ENCODE measurements around the gene SLC2A13.
"Not testable (repeated sequence)": the region's sequence is repeated elsewhere in the genome, so short reads cannot be mapped to it uniquely, and the experiment has no call there.

Gene SLC2A13

DNA sequence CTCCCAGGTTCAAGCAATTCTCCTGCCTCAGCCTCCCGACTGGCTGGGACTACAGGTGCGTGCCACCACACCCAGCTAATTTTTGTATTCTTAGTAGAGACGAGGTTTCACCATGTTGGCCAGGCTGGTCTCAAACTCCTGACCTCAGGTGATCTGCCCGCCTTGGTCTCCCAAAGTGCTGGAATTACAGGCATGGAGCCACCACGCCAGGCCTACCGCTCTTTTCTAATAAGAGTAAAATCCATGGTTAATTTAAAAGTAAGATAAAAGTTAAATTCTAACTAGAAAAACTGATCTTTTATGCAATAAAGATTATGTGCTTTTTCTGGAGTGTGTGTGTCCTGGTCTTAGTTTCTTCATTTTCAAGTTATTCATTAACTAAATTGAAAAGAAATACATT is 212.5 kb downstream of the SLC2A13 start:
- not testable (repeated sequence) for H3K27me3 ChIP-seq (ENCODE audit: control insufficient read depth in 1 of 2, insufficient read depth in 2 of 2, low read length in 2 of 2); H3K36me3 ChIP-seq (ENCODE audit: control insufficient read depth in 1 of 2, insufficient read depth in 2 of 2, low read length in 2 of 2); H3K27ac ChIP-seq (ENCODE audit: low read depth, low read length); H3K4me3 ChIP-seq (ENCODE audit: low read depth in 1 of 2, low read length in 2 of 2); H3K4me1 ChIP-seq (ENCODE audit: control insufficient read depth in 1 of 2, insufficient read depth in 2 of 2, low read length in 2 of 2); H3K9me3 ChIP-seq (ENCODE audit: control insufficient read depth in 1 of 2, low read length in 2 of 2); H3K9ac ChIP-seq (ENCODE audit: low read depth in 1 of 2, low read length in 2 of 2)

DNA sequence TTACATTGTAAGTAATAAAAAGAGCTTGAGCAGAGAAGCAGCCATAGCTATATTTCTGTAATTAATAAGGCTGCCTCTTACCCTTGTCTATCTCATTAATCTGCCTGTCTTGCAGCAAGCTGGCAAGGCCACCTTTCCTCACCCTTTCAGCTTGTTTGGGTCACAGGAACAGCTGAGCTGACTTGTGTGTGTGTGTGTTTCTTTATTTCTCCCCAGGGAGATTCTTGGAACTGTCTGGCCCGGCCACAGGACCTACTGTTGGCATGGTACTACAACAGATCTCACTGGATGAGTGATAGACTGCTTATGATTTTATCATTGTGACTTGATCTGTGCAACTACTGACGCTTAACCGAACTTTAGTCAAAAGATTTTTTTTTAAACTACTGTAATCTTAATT is 213.7 kb downstream of the SLC2A13 start:
- Histone ChIP-seq H3K4me3 (ENCODE audit: low read depth in 1 of 2, low read length in 2 of 2) (no peak overlapping the region), H3K9ac (ENCODE audit: low read depth in 1 of 2, low read length in 2 of 2) (no peak overlapping the region), H3K27me3 (ENCODE audit: control insufficient read depth in 1 of 2, insufficient read depth in 2 of 2, low read length in 2 of 2) (no peaks in the 10 kb centered on the region), H3K9me3 (ENCODE audit: control insufficient read depth in 1 of 2, low read length in 2 of 2) (no peaks in the 10 kb centered on the region), H3K4me1 (ENCODE audit: control insufficient read depth in 1 of 2, insufficient read depth in 2 of 2, low read length in 2 of 2) (no peaks in the 10 kb centered on the region), H3K36me3 (ENCODE audit: control insufficient read depth in 1 of 2, insufficient read depth in 2 of 2, low read length in 2 of 2) (no peaks in the 10 kb centered on the region), H3K27ac (ENCODE audit: low read depth, low read length) (no peak overlapping the region)

DNA sequence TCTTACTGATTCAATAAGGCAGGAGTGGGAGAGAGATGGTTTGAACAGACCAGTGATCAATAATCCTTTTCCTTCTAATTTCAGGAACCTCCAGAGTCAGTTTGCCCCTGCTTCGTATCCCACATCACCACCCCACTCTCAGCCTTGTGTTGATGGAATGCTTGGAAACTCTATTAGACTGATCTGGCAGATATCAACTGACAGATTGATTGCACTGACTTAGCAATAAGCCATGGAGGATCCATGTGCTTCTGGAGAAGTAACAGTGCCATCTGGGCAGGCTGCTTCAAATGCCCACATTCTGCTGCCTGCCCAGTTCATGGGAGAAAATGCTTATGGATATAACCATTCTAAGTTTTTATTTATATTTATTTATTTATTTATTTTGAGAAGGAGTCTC is 218.0 kb downstream of the SLC2A13 start:
- Histone ChIP-seq H3K4me1 (ENCODE audit: control insufficient read depth in 1 of 2, insufficient read depth in 2 of 2, low read length in 2 of 2) (no peaks in the 10 kb centered on the region), H3K27ac (ENCODE audit: low read depth, low read length) (no peak overlapping the region)

DNA sequence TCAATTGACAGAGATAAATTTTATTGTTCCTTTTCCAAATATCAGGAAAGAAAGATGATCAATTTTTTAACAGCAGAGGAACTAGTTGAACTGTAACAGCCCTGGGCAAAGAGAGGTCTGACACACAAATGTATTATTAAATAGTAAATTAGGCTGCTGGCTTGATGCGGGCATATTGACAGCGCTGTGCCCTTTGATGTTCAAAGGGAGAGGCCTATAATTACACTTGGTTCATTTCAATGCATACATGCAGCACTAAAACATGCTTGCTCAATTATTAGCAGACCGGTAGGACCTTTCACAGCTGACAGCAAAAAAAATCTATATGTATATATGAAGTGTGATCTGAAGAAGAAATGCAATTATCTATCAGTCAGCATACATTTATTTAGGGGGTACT is 219.8 kb downstream of the SLC2A13 start:
- Histone ChIP-seq H3K9ac (ENCODE audit: low read depth in 1 of 2, low read length in 2 of 2) (no peak overlapping the region), H3K9me3 (ENCODE audit: control insufficient read depth in 1 of 2, low read length in 2 of 2) (no peaks in the 10 kb centered on the region), H3K36me3 (ENCODE audit: control insufficient read depth in 1 of 2, insufficient read depth in 2 of 2, low read length in 2 of 2) (no peaks in the 10 kb centered on the region)

More for the DNA sequence above, 218.0 kb downstream of the SLC2A13 start:
- Histone ChIP-seq H3K4me3 (ENCODE audit: low read depth in 1 of 2, low read length in 2 of 2) (no peak overlapping the region), H3K9me3 (ENCODE audit: control insufficient read depth in 1 of 2, low read length in 2 of 2) (no peaks in the 10 kb centered on the region), H3K9ac (ENCODE audit: low read depth in 1 of 2, low read length in 2 of 2) (no peak overlapping the region), H3K36me3 (ENCODE audit: control insufficient read depth in 1 of 2, insufficient read depth in 2 of 2, low read length in 2 of 2) (no peaks in the 10 kb centered on the region), H3K27me3 (ENCODE audit: control insufficient read depth in 1 of 2, insufficient read depth in 2 of 2, low read length in 2 of 2) (no peaks in the 10 kb centered on the region)

DNA sequence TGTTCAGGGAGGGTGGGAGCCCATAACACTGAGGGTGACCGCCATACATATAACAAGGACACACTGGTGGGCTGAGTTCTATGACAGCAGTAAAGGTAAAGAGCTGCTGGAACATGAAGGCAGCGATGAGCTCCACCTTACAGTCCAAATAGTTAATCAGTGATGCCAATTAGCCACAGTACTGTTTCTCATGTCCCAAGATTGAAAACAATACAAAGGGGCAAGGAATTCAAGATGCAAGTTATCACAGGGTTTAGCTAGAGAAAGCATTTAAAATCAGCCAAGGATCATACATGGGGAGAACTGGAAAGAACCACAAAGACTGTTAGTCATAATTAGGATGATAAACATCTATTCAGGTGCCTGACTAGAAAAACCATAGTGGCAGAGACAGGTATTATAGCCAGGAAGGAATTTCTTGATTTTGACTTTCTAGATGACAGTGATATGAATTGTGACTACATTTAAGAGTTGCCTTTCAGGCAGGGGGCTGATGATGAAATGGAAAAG is 221.2 kb downstream of the SLC2A13 start:
- Histone ChIP-seq H3K36me3 (ENCODE audit: control insufficient read depth in 1 of 2, insufficient read depth in 2 of 2, low read length in 2 of 2) (no peaks in the 10 kb centered on the region), H3K4me1 (ENCODE audit: control insufficient read depth in 1 of 2, insufficient read depth in 2 of 2, low read length in 2 of 2) (no peaks in the 10 kb centered on the region), H3K4me3 (ENCODE audit: low read depth in 1 of 2, low read length in 2 of 2) (no peak overlapping the region), H3K9me3 (ENCODE audit: control insufficient read depth in 1 of 2, low read length in 2 of 2) (peaks cover 2 to 3% of the 10 kb centered on the region in 2 donors), H3K9ac (ENCODE audit: low read depth in 1 of 2, low read length in 2 of 2) (no peak overlapping the region), H3K27me3 (ENCODE audit: control insufficient read depth in 1 of 2, insufficient read depth in 2 of 2, low read length in 2 of 2) (no peaks in the 10 kb centered on the region), H3K27ac (ENCODE audit: low read depth, low read length) (no peak overlapping the region)

More for the DNA sequence above, 219.8 kb downstream of the SLC2A13 start:
- H3K4me1 ChIP-seq (ENCODE audit: control insufficient read depth in 1 of 2, insufficient read depth in 2 of 2, low read length in 2 of 2) = no peaks in the 10 kb centered on the region
- no peak overlapping the region for H3K27ac ChIP-seq (ENCODE audit: low read depth, low read length)
- H3K27me3 ChIP-seq (ENCODE audit: control insufficient read depth in 1 of 2, insufficient read depth in 2 of 2, low read length in 2 of 2) = no peaks in the 10 kb centered on the region
- no peak overlapping the region for H3K4me3 ChIP-seq (ENCODE audit: low read depth in 1 of 2, low read length in 2 of 2)

- Histone ChIP-seq H3K27ac (ENCODE audit: low read depth, low read length) (no peak overlapping the region), H3K36me3 (ENCODE audit: control insufficient read depth in 1 of 2, insufficient read depth in 2 of 2, low read length in 2 of 2) (no peaks in the 10 kb centered on the region), H3K9me3 (ENCODE audit: control insufficient read depth in 1 of 2, low read length in 2 of 2) (peaks cover 12 to 13% of the 10 kb centered on the region in 2 donors), H3K27me3 (ENCODE audit: control insufficient read depth in 1 of 2, insufficient read depth in 2 of 2, low read length in 2 of 2) (no peaks in the 10 kb centered on the region), H3K4me1 (ENCODE audit: control insufficient read depth in 1 of 2, insufficient read depth in 2 of 2, low read length in 2 of 2) (no peaks in the 10 kb centered on the region), H3K9ac (ENCODE audit: low read depth in 1 of 2, low read length in 2 of 2) (no peak overlapping the region), H3K4me3 (ENCODE audit: low read depth in 1 of 2, low read length in 2 of 2) (no peak overlapping the region)
Measured at GRCh38 chr12:39883411-39883810, 222.5 kb downstream of the SLC2A13 start.

GRCh38 chr12:39878753-39879152 is 227.1 kb downstream of the SLC2A13 start:
- Histone ChIP-seq H3K27ac (ENCODE audit: low read depth, low read length) (no peak overlapping the region), H3K9ac (ENCODE audit: low read depth in 1 of 2, low read length in 2 of 2) (no peak overlapping the region), H3K4me1 (ENCODE audit: control insufficient read depth in 1 of 2, insufficient read depth in 2 of 2, low read length in 2 of 2) (no peaks in the 10 kb centered on the region), H3K27me3 (ENCODE audit: control insufficient read depth in 1 of 2, insufficient read depth in 2 of 2, low read length in 2 of 2) (no peaks in the 10 kb centered on the region), H3K9me3 (ENCODE audit: control insufficient read depth in 1 of 2, low read length in 2 of 2) (peaks cover 12 to 17% of the 10 kb centered on the region in 2 donors), H3K36me3 (ENCODE audit: control insufficient read depth in 1 of 2, insufficient read depth in 2 of 2, low read length in 2 of 2) (no peaks in the 10 kb centered on the region), H3K4me3 (ENCODE audit: low read depth in 1 of 2, low read length in 2 of 2) (no peak overlapping the region)

- Histone ChIP-seq H3K4me3 (ENCODE audit: low read depth in 1 of 2, low read length in 2 of 2) (no peak overlapping the region), H3K4me1 (ENCODE audit: control insufficient read depth in 1 of 2, insufficient read depth in 2 of 2, low read length in 2 of 2) (no peaks in the 10 kb centered on the region), H3K36me3 (ENCODE audit: control insufficient read depth in 1 of 2, insufficient read depth in 2 of 2, low read length in 2 of 2) (no peaks in the 10 kb centered on the region), H3K27ac (ENCODE audit: low read depth, low read length) (no peak overlapping the region), H3K9me3 (ENCODE audit: control insufficient read depth in 1 of 2, low read length in 2 of 2) (peaks cover 12 to 17% of the 10 kb centered on the region in 2 donors), H3K9ac (ENCODE audit: low read depth in 1 of 2, low read length in 2 of 2) (no peak overlapping the region), H3K27me3 (ENCODE audit: control insufficient read depth in 1 of 2, insufficient read depth in 2 of 2, low read length in 2 of 2) (no peaks in the 10 kb centered on the region)
Measured at GRCh38 chr12:39875721-39876120, 230.2 kb downstream of the SLC2A13 start.

DNA sequence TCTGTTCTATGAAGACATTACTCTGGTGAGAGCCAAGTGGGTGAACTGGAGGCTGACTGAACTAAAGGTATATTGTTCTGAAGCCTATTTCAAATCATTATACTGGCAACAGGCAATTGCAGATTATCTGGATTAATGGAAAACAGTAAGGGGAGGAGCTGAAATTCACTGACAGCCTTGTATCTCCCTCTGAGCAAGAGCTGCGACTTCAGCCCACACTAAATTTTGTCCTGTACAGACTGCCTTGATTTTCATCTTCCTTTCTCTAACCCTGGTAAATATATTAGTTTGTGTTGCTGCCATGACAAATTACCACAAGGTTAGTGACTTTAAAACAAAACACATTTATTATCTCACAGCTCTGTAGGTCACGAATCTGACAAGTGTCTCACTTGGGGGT is 231.1 kb downstream of the SLC2A13 start:
- no peak overlapping the region for H3K4me3 ChIP-seq (ENCODE audit: low read depth in 1 of 2, low read length in 2 of 2)
- no peak overlapping the region for H3K9ac ChIP-seq (ENCODE audit: low read depth in 1 of 2, low read length in 2 of 2)
- peaks cover 10 to 15% of the 10 kb centered on the region in 2 donors for H3K9me3 ChIP-seq (ENCODE audit: control insufficient read depth in 1 of 2, low read length in 2 of 2)
- no peaks in the 10 kb centered on the region for H3K27me3 ChIP-seq (ENCODE audit: control insufficient read depth in 1 of 2, insufficient read depth in 2 of 2, low read length in 2 of 2)
- no peaks in the 10 kb centered on the region for H3K36me3 ChIP-seq (ENCODE audit: control insufficient read depth in 1 of 2, insufficient read depth in 2 of 2, low read length in 2 of 2)
- H3K27ac ChIP-seq (ENCODE audit: low read depth, low read length) = no peak overlapping the region
- no peaks in the 10 kb centered on the region for H3K4me1 ChIP-seq (ENCODE audit: control insufficient read depth in 1 of 2, insufficient read depth in 2 of 2, low read length in 2 of 2)

DNA sequence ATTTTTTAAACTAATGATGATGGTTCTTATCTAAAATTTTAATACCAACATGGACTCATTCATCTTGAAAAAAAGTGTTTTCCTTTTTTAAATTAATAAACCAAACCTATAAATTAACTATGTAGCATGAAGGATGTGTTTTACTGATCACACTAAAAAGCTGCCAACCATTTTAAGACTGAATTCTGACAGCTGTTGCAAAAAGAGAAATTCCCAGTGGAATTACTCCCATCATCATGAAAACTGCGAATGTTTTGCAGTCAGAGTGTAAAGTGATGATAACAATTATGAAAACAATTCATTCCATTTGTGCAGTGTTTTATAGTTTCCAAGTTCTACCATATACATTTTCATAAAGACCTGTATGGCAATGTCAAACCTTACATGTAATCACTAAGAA is 232.8 kb downstream of the SLC2A13 start:
- H3K27ac ChIP-seq (ENCODE audit: low read depth, low read length) = no peak overlapping the region

GRCh38 chr12:39872425-39872824 is 233.5 kb downstream of the SLC2A13 start:
- Histone ChIP-seq H3K27me3 (ENCODE audit: control insufficient read depth in 1 of 2, insufficient read depth in 2 of 2, low read length in 2 of 2) (no peaks in the 10 kb centered on the region), H3K4me1 (ENCODE audit: control insufficient read depth in 1 of 2, insufficient read depth in 2 of 2, low read length in 2 of 2) (no peaks in the 10 kb centered on the region), H3K27ac (ENCODE audit: low read depth, low read length) (no peak overlapping the region), H3K9me3 (ENCODE audit: control insufficient read depth in 1 of 2, low read length in 2 of 2) (peaks cover 0 to 2% of the 10 kb centered on the region in 2 donors), H3K9ac (ENCODE audit: low read depth in 1 of 2, low read length in 2 of 2) (no peak overlapping the region), H3K36me3 (ENCODE audit: control insufficient read depth in 1 of 2, insufficient read depth in 2 of 2, low read length in 2 of 2) (no peaks in the 10 kb centered on the region), H3K4me3 (ENCODE audit: low read depth in 1 of 2, low read length in 2 of 2) (no peak overlapping the region)

More for the DNA sequence above, 232.8 kb downstream of the SLC2A13 start:
- H3K4me1 ChIP-seq (ENCODE audit: control insufficient read depth in 1 of 2, insufficient read depth in 2 of 2, low read length in 2 of 2) = no peaks in the 10 kb centered on the region
- H3K4me3 ChIP-seq (ENCODE audit: low read depth in 1 of 2, low read length in 2 of 2) = no peak overlapping the region
- no peak overlapping the region for H3K9ac ChIP-seq (ENCODE audit: low read depth in 1 of 2, low read length in 2 of 2)
- H3K27me3 ChIP-seq (ENCODE audit: control insufficient read depth in 1 of 2, insufficient read depth in 2 of 2, low read length in 2 of 2) = no peaks in the 10 kb centered on the region
- no peaks in the 10 kb centered on the region for H3K36me3 ChIP-seq (ENCODE audit: control insufficient read depth in 1 of 2, insufficient read depth in 2 of 2, low read length in 2 of 2)
- H3K9me3 ChIP-seq (ENCODE audit: control insufficient read depth in 1 of 2, low read length in 2 of 2) = peaks cover 0 to 3% of the 10 kb centered on the region in 2 donors

All from duodenal mucosa (tissue), 2 donors.